Measurements from ENCODE around the gene COL1A1. TPM values are rescaled to one million over a fixed set of nuclear protein-coding genes. Genes with fewer than 3 reads are reported as not detected.

Gene COL1A1
- total RNA-seq, 4 donors from 2014 or later, result 12.2 to 57.3 (median 18.5) TPM

DNA sequence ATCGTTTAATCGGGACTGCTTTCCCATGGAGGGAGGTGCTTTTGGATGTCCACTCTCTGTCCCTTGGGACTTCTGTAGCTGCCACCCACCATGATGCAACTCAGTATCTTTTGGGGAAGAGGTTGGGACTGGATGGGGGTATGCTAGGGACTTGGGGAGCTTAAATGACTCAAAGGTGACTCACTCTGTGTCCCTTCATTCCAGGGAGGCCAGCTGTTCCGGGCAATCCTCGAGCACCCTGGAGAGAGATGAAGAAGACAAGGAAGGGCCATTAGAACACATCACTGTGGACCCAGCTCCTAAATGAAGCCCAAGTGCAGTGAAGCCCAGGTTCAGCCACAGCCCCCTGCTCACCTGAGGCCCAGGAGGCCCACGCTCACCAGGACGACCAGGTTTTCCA, 4.6 kb downstream of the COL1A1 start:
- Histone ChIP-seq H3K9me3 (no peaks in the 10 kb centered on the region), H3K27ac (no peak overlapping the region), H3K4me3 (replicated peaks in 1 of 3) (no peak overlapping the region), H3K4me1 (peaks cover 12 to 29% of the 10 kb centered on the region in 2 donors), H3K36me3 (peaks cover 0 to 30% of the 10 kb centered on the region in 2 donors), H3K27me3 (peaks cover 10% of the 10 kb centered on the region)
- DNase-seq, result no peak
- no peak for TF ChIP-seq POLR2A (IDR thresholded peaks at IDR 0.05)
- TF ChIP-seq, protein P1, sequence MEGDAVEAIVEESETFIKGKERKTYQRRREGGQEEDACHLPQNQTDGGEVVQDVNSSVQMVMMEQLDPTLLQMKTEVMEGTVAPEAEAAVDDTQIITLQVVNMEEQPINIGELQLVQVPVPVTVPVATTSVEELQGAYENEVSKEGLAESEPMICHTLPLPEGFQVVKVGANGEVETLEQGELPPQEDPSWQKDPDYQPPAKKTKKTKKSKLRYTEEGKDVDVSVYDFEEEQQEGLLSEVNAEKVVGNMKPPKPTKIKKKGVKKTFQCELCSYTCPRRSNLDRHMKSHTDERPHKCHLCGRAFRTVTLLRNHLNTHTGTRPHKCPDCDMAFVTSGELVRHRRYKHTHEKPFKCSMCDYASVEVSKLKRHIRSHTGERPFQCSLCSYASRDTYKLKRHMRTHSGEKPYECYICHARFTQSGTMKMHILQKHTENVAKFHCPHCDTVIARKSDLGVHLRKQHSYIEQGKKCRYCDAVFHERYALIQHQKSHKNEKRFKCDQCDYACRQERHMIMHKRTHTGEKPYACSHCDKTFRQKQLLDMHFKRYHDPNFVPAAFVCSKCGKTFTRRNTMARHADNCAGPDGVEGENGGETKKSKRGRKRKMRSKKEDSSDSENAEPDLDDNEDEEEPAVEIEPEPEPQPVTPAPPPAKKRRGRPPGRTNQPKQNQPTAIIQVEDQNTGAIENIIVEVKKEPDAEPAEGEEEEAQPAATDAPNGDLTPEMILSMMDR (IDR thresholded peaks at IDR 0.05), result no peak
- intact Hi-C loops (cut with DNase I), result no loop called here
- 75 to 80% methylated on average over 6 of the region's 6 CpGs for WGBS, 2 donors

DNA sequence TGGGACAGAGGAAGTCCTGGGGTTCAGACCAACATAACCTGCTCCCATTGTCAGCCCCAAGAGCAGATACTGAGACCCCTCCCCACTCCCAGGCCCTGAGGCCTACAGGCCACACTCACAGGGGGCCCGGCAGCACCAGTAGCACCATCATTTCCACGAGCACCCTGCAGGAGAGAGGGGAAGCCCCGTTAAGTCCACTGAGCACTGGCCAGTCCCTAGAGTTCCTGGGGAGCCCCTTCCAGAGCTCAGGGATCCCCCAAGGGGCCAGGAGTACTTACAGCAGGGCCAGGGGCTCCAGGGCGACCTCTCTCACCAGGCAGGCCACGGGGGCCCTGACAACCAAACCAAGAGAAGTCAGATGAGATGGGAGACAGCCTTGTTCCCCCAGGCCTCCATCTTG, 5.4 kb downstream of the COL1A1 start:
- 88 to 93% methylated on average over 2 of the region's 5 CpGs for WGBS, 2 donors
- peaks cover 0 to 30% of the 10 kb centered on the region in 2 donors for H3K36me3 ChIP-seq
- peaks cover 10 to 25% of the 10 kb centered on the region in 2 donors for H3K4me1 ChIP-seq
- peaks cover 2% of the 10 kb centered on the region for H3K27me3 ChIP-seq
- DNase-seq, result no peak
- no peak for TF ChIP-seq POLR2A (IDR thresholded peaks at IDR 0.05)
- no peaks in the 10 kb centered on the region for H3K9me3 ChIP-seq
- no peak overlapping the region for H3K4me3 ChIP-seq (replicated peaks in 1 of 3)
- intact Hi-C loops (cut with DNase I), result no loop called here
- H3K27ac ChIP-seq, result peak overlapping the region in 1 of 3 donors; percentile 12

DNA sequence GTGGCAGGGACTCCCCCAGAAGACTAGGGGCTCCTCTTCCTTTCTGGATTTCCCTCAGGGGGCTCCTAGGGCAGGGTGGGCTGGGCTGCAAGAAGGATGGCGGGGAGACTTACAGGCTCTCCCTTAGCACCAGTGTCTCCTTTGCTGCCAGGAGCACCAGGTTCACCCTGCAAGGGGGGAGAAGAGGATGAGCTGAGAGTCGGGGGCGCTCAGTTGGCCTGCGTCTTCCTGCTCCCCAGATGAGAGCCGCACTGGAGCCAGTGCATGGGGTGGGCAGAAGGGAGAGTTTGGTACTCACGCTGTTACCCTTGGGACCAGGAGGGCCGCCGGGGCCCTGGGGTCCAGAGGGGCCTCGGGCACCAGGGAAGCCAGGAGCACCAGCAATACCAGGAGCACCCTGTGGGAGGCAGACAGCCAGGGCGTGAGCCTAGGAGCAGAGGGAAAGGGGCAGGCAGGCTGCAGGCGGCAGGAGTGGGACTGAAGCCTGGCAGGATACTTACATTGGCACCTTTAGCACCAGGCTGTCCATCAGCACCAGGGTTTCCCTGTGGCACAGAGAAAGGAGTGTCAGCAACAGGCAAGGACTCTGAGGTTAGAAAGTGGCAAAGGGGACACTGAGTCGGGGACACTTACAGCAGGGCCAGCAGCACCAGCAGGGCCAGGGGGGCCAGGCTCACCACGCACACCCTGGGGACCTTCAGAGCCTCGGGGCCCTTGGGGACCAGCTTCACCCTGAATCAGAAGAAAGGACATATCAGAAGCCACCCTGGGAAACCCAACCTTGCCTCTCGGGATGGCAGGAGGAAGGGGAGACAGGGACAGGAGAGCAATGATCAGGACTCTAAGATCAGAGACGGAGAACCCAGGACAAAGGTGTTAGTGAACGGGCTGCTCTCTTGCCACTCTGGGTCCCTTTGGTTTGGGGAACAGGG, 6.2 kb downstream of the COL1A1 start:
- WGBS, 2 donors, result 81 to 83% methylated on average over 8 to 15 of the region's 17 CpGs
- H3K4me1 ChIP-seq, result peaks cover 7 to 20% of the 10 kb centered on the region in 2 donors
- TF ChIP-seq POLR2A (IDR thresholded peaks at IDR 0.05), result no peak
- TF ChIP-seq, protein P1 (IDR thresholded peaks at IDR 0.05), result no peak
- H3K27me3 ChIP-seq, result no peaks in the 10 kb centered on the region
- DNase-seq, result no peak
- intact Hi-C loops (cut with DNase I), result no loop called here
- no peak overlapping the region for H3K4me3 ChIP-seq (replicated peaks in 1 of 3)
- peaks cover 0 to 33% of the 10 kb centered on the region in 2 donors for H3K36me3 ChIP-seq
- no peak overlapping the region for H3K27ac ChIP-seq
- no peaks in the 10 kb centered on the region for H3K9me3 ChIP-seq

DNA sequence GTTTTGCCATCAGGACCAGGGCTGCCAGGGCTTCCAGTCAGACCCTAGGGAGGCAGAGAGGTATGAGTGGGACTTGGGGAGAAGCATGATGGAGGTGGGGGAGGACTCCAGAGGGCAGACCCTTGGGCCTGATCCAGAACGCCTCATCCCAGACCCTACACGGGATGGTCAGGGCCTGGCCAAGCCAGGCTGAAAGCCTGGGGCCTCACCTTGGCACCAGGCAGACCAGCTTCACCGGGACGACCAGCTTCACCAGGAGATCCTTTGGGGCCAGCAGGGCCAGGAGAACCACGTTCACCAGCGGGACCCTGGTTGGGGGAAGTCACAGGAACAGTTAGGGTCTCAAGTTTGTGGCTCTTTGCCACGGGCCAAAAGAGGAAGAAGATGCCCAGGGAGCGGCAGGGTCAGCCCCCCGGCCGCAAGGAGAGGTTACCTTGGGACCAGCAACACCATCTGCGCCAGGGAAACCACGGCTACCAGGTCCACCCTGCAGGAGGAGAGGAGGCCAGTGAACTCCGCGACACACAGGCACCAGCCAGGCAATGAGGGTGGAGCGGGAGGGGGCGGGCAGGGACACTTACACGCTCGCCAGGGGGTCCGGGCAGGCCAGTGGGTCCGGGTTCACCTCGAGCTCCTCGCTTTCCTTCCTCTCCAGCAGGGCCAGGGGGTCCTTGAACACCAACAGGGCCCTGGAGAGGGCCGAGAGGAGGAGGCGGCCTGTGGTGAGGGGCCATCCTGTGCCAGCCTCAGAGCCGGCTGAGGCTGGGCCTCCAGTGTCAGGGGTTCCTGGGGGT, 7.1 kb downstream of the COL1A1 start:
- WGBS, 2 donors, result 87 to 89% methylated on average over 9 to 16 of the region's 25 CpGs
- no peak for DNase-seq
- TF ChIP-seq, protein P1 (IDR thresholded peaks at IDR 0.05), result no peak
- TF ChIP-seq POLR2A (IDR thresholded peaks at IDR 0.05), result no peak
- H3K4me3 ChIP-seq (replicated peaks in 1 of 3), result no peak overlapping the region
- no peak overlapping the region for H3K27ac ChIP-seq
- intact Hi-C loops (cut with DNase I), result no loop called here
- peaks cover 0 to 37% of the 10 kb centered on the region in 2 donors for H3K36me3 ChIP-seq
- no peaks in the 10 kb centered on the region for H3K27me3 ChIP-seq
- H3K4me1 ChIP-seq, result peaks cover 3 to 11% of the 10 kb centered on the region in 2 donors
- no peaks in the 10 kb centered on the region for H3K9me3 ChIP-seq

DNA sequence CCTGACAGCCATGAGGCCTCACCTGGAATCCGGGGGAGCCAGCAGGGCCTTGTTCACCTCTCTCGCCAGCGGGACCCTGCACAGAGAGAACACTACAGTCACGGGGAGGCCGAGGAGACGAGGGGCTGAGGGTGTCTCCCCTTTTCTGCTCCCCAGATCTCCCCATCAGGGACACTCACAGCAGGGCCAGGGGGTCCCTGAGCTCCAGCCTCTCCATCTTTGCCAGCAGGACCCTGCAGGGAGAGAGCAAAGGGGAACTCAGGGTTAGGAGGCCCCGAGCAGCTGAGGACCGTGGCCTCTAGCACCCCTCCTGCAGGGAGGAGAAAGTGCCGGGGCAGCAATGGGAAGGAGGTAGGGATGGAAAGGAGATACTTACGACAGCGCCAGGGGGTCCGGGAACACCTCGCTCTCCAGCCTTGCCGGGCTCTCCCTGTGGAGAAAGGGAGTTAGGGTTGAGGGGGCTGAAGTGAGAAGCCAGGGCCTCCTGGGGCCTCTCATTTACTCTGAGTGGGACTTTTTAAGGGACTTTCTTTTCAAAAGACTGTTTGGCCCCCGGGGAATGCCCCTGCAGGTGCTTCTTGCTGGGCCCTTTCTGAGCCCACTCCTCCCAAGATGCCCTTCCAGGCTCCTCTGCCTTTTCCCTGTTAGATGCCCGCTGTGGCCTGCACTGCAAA, 8.7 kb downstream of the COL1A1 start:
- no peak overlapping the region for H3K4me3 ChIP-seq (replicated peaks in 1 of 3)
- 83 to 91% methylated on average over 16 of the region's 16 CpGs for WGBS, 2 donors
- intact Hi-C loops (cut with DNase I), result no loop called here
- H3K27ac ChIP-seq, result no peak overlapping the region
- no peaks in the 10 kb centered on the region for H3K27me3 ChIP-seq
- H3K4me1 ChIP-seq, result no peaks in the 10 kb centered on the region
- DNase-seq, result no peak
- no peak for TF ChIP-seq POLR2A (IDR thresholded peaks at IDR 0.05)
- TF ChIP-seq, protein P1 (IDR thresholded peaks at IDR 0.05), result no peak
- peaks cover 0 to 37% of the 10 kb centered on the region in 2 donors for H3K36me3 ChIP-seq
- H3K9me3 ChIP-seq, result no peaks in the 10 kb centered on the region
